HepG2 (cell line): Measurements from ENCODE around the gene PRSS23.

Source experiments
- PCBP1 ChIP-seq: fragments of 200-400 bp; formaldehyde crosslinking; IDR thresholded peaks from 2 replicates; pipeline ENCODE4 v1.6.1; 2017; ENCODE audit warnings: mild to moderate bottlenecking, low read depth, low read length, borderline replicate concordance
- ZNF543 ChIP-seq: sonication (generic); formaldehyde crosslinking; IDR thresholded peaks from 2 replicates; pipeline ENCODE4 v1.4.0; 2020; ENCODE audit warnings: mild to moderate bottlenecking, missing genetic modification reagents
- TF ChIP-seq, protein P1 (sequence below): IDR thresholded peaks from 2 replicates; pipeline ENCODE4 v1.6.1; 2016; ENCODE audit warnings: missing genetic modification reagents, missing compliant biosample characterization

DNA sequence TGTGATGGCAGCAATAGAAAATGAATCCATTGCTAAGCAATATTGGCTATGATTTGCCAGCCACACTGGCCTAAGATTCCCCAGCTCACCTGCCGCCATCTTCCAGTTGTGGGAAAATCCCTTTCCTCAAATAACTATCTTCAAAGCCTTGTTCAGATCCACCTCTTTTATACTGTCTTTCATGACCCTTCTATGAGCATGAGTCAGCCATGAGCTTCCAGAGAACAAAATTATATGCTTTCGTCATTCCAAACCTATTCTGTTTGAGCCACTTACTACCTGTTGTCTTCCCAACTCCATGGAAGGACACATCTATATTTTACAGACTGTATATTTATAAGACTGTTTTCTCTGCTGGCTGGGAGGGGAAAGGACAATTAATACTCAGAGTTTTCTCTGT is 25.0 kb upstream of the PRSS23 start:
- TF ChIP-seq PCBP1 (no peak), ZNF543 (no peak)
- TF ChIP-seq, protein P1, sequence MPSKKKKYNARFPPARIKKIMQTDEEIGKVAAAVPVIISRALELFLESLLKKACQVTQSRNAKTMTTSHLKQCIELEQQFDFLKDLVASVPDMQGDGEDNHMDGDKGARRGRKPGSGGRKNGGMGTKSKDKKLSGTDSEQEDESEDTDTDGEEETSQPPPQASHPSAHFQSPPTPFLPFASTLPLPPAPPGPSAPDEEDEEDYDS (CRISPR knock-in tag) = no peak
